ENCODE data around the gene QDPR. TPM values are rescaled to one million over a fixed set of nuclear protein-coding genes. Genes with fewer than 3 reads are reported as not detected.

QDPR gene
- polyA plus RNA-seq, 1 of the 3 experiments (the other 2 are of a cell fraction): 83.1 TPM

DNA sequence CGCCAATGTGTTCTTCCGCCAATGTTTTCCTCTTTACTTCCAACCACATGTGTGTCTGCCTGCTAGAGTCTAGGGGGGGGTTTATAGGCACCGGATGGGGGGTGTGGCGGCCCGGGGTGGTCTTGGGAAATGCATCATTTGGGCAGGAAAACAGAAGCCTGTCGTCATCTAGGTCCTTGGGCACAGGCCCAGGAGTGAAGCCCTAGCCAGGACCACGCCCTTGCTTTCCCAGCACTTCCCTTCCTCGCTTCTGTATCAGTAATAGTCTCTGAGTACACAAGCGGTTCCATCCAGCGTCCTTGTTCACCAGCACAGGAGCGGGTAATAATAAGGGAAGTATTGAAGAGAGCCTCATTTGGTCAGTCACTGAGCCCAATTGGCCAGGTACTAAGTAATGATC, 74.5 kb downstream of the QDPR start:
- TF ChIP-seq SMC3 (IDR thresholded peaks at IDR 0.05; ENCODE audit: low read depth, low read length): no peak
- TF ChIP-seq FOXM1 (IDR thresholded peaks at IDR 0.05; ENCODE audit: low read depth): no peak
- no peak for TF ChIP-seq RFX5 (IDR thresholded peaks at IDR 0.05; ENCODE audit: low read length)
- no peaks in the 10 kb centered on the region for H3K4me1 ChIP-seq (ENCODE audit: control insufficient read depth in 1 of 2, insufficient read depth in 2 of 2, low read depth in 1 of 2, low read length in 1 of 2)
- ChIA-PET POLR2A (no interaction called here), CTCF (interaction anchor here (0.9 kb wide), 1 partner anchor 10 kb away, joined by 5 read pairs; no protein-coding TSS in a partner anchor)
- no peaks in the 10 kb centered on the region for H4K20me1 ChIP-seq (ENCODE audit: insufficient read depth)
- DNase-seq: no peak
- H3K79me2 ChIP-seq (ENCODE audit: insufficient read depth): no peaks in the 10 kb centered on the region
- no peak overlapping the region for H3K4me2 ChIP-seq
- 57% methylated on average over 11 of the region's 11 CpGs for WGBS (ENCODE audit: low lambda C conversion rate)
- no peak overlapping the region for H3K27ac ChIP-seq (ENCODE audit: low read depth in 2 of 2, low read length in 1 of 2)
- H3K9me2 ChIP-seq: no peaks in the 10 kb centered on the region
- H3K9me3 ChIP-seq: no peaks in the 10 kb centered on the region
- no peak overlapping the region for H3K4me3 ChIP-seq (ENCODE audit: low read depth in 2 of 2, low read length in 1 of 2)
- no peaks in the 10 kb centered on the region for H3F3A ChIP-seq (replicated peaks; ENCODE audit: insufficient read depth)
- H3K9ac ChIP-seq: no peak overlapping the region
- no peak overlapping the region for H2AFZ ChIP-seq (ENCODE audit: low read depth)
- H3K36me3 ChIP-seq (replicated peaks in 1 of 2; ENCODE audit: control insufficient read depth in 1 of 2, insufficient read depth in 2 of 2, low read length in 1 of 2): no peaks in the 10 kb centered on the region
- H3K27me3 ChIP-seq (ENCODE audit: insufficient read depth): no peaks in the 10 kb centered on the region

DNA sequence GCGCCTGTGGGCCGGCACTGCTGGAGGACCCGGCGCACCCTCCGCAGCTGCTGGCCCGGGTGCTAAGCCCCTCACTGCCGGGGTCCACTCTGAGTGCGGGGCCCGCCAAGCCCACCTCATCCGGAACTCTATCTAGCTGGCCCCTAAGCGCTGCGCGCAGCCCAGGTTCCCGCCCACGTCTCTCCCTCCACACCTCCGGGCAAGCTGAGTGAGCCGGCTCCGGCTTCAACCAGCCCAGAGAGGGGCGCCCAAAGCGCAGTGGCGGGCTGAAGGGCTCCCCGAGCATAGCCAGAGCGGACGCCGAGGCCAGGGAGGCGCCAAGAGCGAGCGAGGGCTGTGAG, 75.2 kb downstream of the QDPR start:
- no peak overlapping the region for H2AFZ ChIP-seq (ENCODE audit: low read depth)
- H3K4me2 ChIP-seq: no peak overlapping the region
- no peaks in the 10 kb centered on the region for H3K9me2 ChIP-seq
- no peak overlapping the region for H3K4me3 ChIP-seq (ENCODE audit: low read depth in 2 of 2, low read length in 1 of 2)
- H3K27me3 ChIP-seq (ENCODE audit: insufficient read depth): no peaks in the 10 kb centered on the region
- H4K20me1 ChIP-seq (ENCODE audit: insufficient read depth): no peaks in the 10 kb centered on the region
- H3K9ac ChIP-seq: no peak overlapping the region
- CTCF ChIA-PET: interaction anchor here (0.9 kb wide), 1 partner anchor 11 kb away, joined by 5 read pairs; no protein-coding TSS in a partner anchor
- no peaks in the 10 kb centered on the region for H3K4me1 ChIP-seq (ENCODE audit: control insufficient read depth in 1 of 2, insufficient read depth in 2 of 2, low read depth in 1 of 2, low read length in 1 of 2)
- H3K27ac ChIP-seq (ENCODE audit: low read depth in 2 of 2, low read length in 1 of 2): no peak overlapping the region
- POLR2A ChIA-PET: no interaction called here
- no peaks in the 10 kb centered on the region for H3K79me2 ChIP-seq (ENCODE audit: insufficient read depth)
- H3F3A ChIP-seq (replicated peaks; ENCODE audit: insufficient read depth): no peaks in the 10 kb centered on the region
- DNase-seq: no peak
- TF ChIP-seq MEF2A (IDR thresholded peaks at IDR 0.05; ENCODE audit: borderline replicate concordance, low read depth) (no peak), ELF1 (IDR thresholded peaks at IDR 0.05) (no peak), TEAD4 (IDR thresholded peaks at IDR 0.05; ENCODE audit: borderline replicate concordance, insufficient read depth) (no peak), JUND (IDR thresholded peaks at IDR 0.05) (no peak), PBX3 (IDR thresholded peaks at IDR 0.05) (no peak), FOXM1 (IDR thresholded peaks at IDR 0.05; ENCODE audit: low read depth) (no peak), YY1 (IDR thresholded peaks at IDR 0.05; ENCODE audit: low read depth) (no peak), SMC3 (IDR thresholded peaks at IDR 0.05; ENCODE audit: low read depth, low read length) (no peak), GATA2 (CRISPR knock-in tag; IDR thresholded peaks at IDR 0.05) (no peak), TAF1 (IDR thresholded peaks at IDR 0.05; ENCODE audit: borderline replicate concordance, low read depth, low read length) (no peak), FOSL2 (IDR thresholded peaks at IDR 0.05; ENCODE audit: borderline replicate concordance, low read depth) (no peak)
- TF ChIP-seq, protein P1, sequence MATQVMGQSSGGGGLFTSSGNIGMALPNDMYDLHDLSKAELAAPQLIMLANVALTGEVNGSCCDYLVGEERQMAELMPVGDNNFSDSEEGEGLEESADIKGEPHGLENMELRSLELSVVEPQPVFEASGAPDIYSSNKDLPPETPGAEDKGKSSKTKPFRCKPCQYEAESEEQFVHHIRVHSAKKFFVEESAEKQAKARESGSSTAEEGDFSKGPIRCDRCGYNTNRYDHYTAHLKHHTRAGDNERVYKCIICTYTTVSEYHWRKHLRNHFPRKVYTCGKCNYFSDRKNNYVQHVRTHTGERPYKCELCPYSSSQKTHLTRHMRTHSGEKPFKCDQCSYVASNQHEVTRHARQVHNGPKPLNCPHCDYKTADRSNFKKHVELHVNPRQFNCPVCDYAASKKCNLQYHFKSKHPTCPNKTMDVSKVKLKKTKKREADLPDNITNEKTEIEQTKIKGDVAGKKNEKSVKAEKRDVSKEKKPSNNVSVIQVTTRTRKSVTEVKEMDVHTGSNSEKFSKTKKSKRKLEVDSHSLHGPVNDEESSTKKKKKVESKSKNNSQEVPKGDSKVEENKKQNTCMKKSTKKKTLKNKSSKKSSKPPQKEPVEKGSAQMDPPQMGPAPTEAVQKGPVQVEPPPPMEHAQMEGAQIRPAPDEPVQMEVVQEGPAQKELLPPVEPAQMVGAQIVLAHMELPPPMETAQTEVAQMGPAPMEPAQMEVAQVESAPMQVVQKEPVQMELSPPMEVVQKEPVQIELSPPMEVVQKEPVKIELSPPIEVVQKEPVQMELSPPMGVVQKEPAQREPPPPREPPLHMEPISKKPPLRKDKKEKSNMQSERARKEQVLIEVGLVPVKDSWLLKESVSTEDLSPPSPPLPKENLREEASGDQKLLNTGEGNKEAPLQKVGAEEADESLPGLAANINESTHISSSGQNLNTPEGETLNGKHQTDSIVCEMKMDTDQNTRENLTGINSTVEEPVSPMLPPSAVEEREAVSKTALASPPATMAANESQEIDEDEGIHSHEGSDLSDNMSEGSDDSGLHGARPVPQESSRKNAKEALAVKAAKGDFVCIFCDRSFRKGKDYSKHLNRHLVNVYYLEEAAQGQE (IDR thresholded peaks at IDR 0.05; ENCODE audit: low read depth, low read length): no peak
- no peaks in the 10 kb centered on the region for H3K9me3 ChIP-seq
- no peaks in the 10 kb centered on the region for H3K36me3 ChIP-seq (replicated peaks in 1 of 2; ENCODE audit: control insufficient read depth in 1 of 2, insufficient read depth in 2 of 2, low read length in 1 of 2)
- WGBS (ENCODE audit: low lambda C conversion rate): 68% methylated on average over 17 of the region's 28 CpGs

Other genes starting within 250 kb of the QDPR start
- gene CLRN2, start 3.1 kb upstream of the QDPR start, polyA plus RNA-seq (2012; rRNA removed): not detected in 2 replicates
- 53.2 and 67.8 TPM in 2 replicates for gene LAP3, start 65.1 kb upstream of the QDPR start, polyA plus RNA-seq (2012; rRNA removed)
- gene MED28, start 102.6 kb upstream of the QDPR start, polyA plus RNA-seq (2012; rRNA removed): 5.9 and 7.5 TPM in 2 replicates